ENCODE results near the gene MED29. TPM values are rescaled to one million over a fixed set of nuclear protein-coding genes. Genes with fewer than 3 reads are reported as not detected.

MED29 gene
- total and polyA plus RNA-seq, 3 donors from 2014 or later, result 38.9 to 53.5 (median 46.1) TPM

- peak; percentile 91 for DNase-seq
- intact Hi-C loops (cut with DNase I; ENCODE audit: low total_unique reads), result no loop called here
- H3K4me3 ChIP-seq, result no peak overlapping the region
- WGBS, 2 donors, result 22 to 36% methylated on average over 10 to 17 of the region's 17 CpGs
- no peaks in the 10 kb centered on the region for H3K36me3 ChIP-seq (ENCODE audit: low read depth, missing control alignments)
- peaks cover 22% of the 10 kb centered on the region for H3K4me1 ChIP-seq
- no peaks in the 10 kb centered on the region for H3K27me3 ChIP-seq
- H3K9me3 ChIP-seq, result no peaks in the 10 kb centered on the region
- peak overlapping the region; percentile 75 to 90 for H3K27ac ChIP-seq
- TF ChIP-seq CTCF (IDR thresholded peaks at IDR 0.05) (peak; percentile 93 to 97 (median 95)), POLR2A (IDR thresholded peaks at IDR 0.05) (no peak)
Measured at GRCh38 chr19:39397360-39398296, 6.5 kb downstream of the MED29 start.

- Histone ChIP-seq H3K36me3 (ENCODE audit: low read depth, missing control alignments) (no peaks in the 10 kb centered on the region), H3K9me3 (no peaks in the 10 kb centered on the region), H3K27ac (peak overlapping the region; percentile 75 to 90), H3K27me3 (no peaks in the 10 kb centered on the region), H3K4me1 (peaks cover 29% of the 10 kb centered on the region), H3K4me3 (no peak overlapping the region)
- peak; percentile 62 for DNase-seq
- WGBS, 2 donors, result 78 to 81% methylated on average over 5 to 11 of the region's 11 CpGs
- intact Hi-C loops (cut with DNase I; ENCODE audit: low total_unique reads), result no loop called here
- TF ChIP-seq CTCF (IDR thresholded peaks at IDR 0.05) (no peak), POLR2A (IDR thresholded peaks at IDR 0.05) (no peak)
Measured at GRCh38 chr19:39398297-39398864, 7.2 kb downstream of the MED29 start.

- Histone ChIP-seq H3K36me3 (ENCODE audit: low read depth, missing control alignments) (no peaks in the 10 kb centered on the region), H3K27me3 (no peaks in the 10 kb centered on the region), H3K4me1 (peaks cover 34% of the 10 kb centered on the region), H3K4me3 (no peak overlapping the region), H3K27ac (peak overlapping the region in 1 of 2 donors; percentile 75), H3K9me3 (no peaks in the 10 kb centered on the region)
- WGBS, 2 donors, result 91 to 96% methylated on average over 4 of the region's 4 CpGs
- intact Hi-C loops (cut with DNase I; ENCODE audit: low total_unique reads), result no loop called here
- TF ChIP-seq POLR2A (IDR thresholded peaks at IDR 0.05) (no peak), CTCF (IDR thresholded peaks at IDR 0.05) (no peak)
- DNase-seq, result no peak
Measured at GRCh38 chr19:39399668-39400050, 8.5 kb downstream of the MED29 start.

GRCh38 chr19:39400061-39400460 is 8.9 kb downstream of the MED29 start:
- no peaks in the 10 kb centered on the region for H3K27me3 ChIP-seq
- peaks cover 35% of the 10 kb centered on the region for H3K4me1 ChIP-seq
- no peak overlapping the region for H3K4me3 ChIP-seq
- intact Hi-C loops (cut with DNase I; ENCODE audit: low total_unique reads), result no loop called here
- no peak for TF ChIP-seq POLR2A (IDR thresholded peaks at IDR 0.05)
- no peak for TF ChIP-seq CTCF (IDR thresholded peaks at IDR 0.05)
- 80 to 83% methylated on average over 4 of the region's 4 CpGs for WGBS, 2 donors
- no peaks in the 10 kb centered on the region for H3K9me3 ChIP-seq
- peak overlapping the region in 1 of 2 donors; percentile 75 for H3K27ac ChIP-seq
- no peaks in the 10 kb centered on the region for H3K36me3 ChIP-seq (ENCODE audit: low read depth, missing control alignments)
- DNase-seq, result no peak

Data from testis (tissue), 3 donors.